ENCODE measurements around the gene TARDBP. TPM values are rescaled to one million over a fixed set of nuclear protein-coding genes. Genes with fewer than 3 reads are reported as not detected.

The TARDBP gene
- total RNA-seq, 1 experiment from 2014 or later, result 196 TPM

- TF ChIP-seq CTCF (IDR thresholded peaks at IDR 0.05), result no peak
- TF ChIP-seq POLR2AphosphoS5 (IDR thresholded peaks at IDR 0.05; ENCODE audit: low read depth, low read length), result no peak
- TF ChIP-seq SIN3A (IDR thresholded peaks at IDR 0.05; ENCODE audit: borderline replicate concordance, insufficient read depth, low read depth, low read length), result no peak
- TF ChIP-seq TCF7L2 (IDR thresholded peaks at IDR 0.05; ENCODE audit: low read depth, low read length), result no peak
- no peak for TF ChIP-seq REST (IDR thresholded peaks at IDR 0.05; ENCODE audit: insufficient read depth in 1 of 2, low read depth in 2 of 2, low read length in 1 of 2)
- ATAC-seq (no peak), DNase-seq (ENCODE audit: low read depth, low spot score) (no peak)
- ChIA-PET POLR2A (interaction anchor here (0.6 to 0.7 kb wide), 2 partner anchors 561 to 1046 kb away, joined by 6 to 7 read pairs; no protein-coding TSS in a partner anchor), CTCF (no interaction called here)
- H3K4me3 ChIP-seq (ENCODE audit: low read depth in 2 of 2, low read length in 2 of 2), result no peak overlapping the region
- H3K9me3 ChIP-seq (ENCODE audit: control insufficient read depth, insufficient read depth, low read depth, low read length), result no peaks in the 10 kb centered on the region
- H3K36me3 ChIP-seq (ENCODE audit: control insufficient read depth, insufficient read depth, low read length), result peaks cover 5% of the 10 kb centered on the region
- peaks cover 15% of the 10 kb centered on the region for H3K4me1 ChIP-seq (ENCODE audit: control insufficient read depth, insufficient read depth, low read length)
- in situ Hi-C loops (cut with HindIII; ENCODE audit: low pct_unique_long_range_greater_than_20kb, low sequenced_read_pairs) (no loop called here), intact Hi-C loops (cut with micrococcal nuclease; ENCODE audit: unreplicated experiment) (no loop called here)
- H3K27me3 ChIP-seq (ENCODE audit: control insufficient read depth, insufficient read depth, low read length), result no peaks in the 10 kb centered on the region
- BruUV-seq (replicated peaks), result no TSS peak
- no peak overlapping the region for H3K27ac ChIP-seq (ENCODE audit: low read length)
Measured at GRCh38 chr1:11055676-11056075, 43.2 kb downstream of the TARDBP start.

DNA sequence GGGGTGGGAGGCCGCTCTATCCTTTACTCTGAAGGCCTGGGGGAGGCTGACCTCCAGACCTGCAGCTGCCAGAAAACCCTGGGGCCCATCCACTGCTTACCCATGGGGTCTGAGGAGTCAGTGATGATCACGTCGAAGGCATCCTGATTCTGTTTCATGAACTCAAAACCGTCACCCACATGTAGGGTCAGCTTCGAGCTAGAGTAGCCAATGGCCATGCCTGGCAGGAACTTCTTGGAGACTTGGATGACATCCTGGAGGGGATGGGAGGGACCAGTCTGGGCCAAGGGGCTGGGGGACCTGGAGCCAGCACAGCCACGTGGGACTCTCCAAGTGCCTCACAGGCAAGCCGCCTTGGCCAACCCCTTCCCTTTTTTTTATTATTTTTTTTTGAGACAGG is 44.0 kb downstream of the TARDBP start:
- CTCF ChIA-PET, result no interaction called here
- intact Hi-C loops (cut with micrococcal nuclease; ENCODE audit: unreplicated experiment), result no loop called here

More for the DNA sequence above, 44.0 kb downstream of the TARDBP start:
- DNase-seq (ENCODE audit: low read depth, low spot score), result no peak
- Histone ChIP-seq H3K4me3 (ENCODE audit: low read depth in 2 of 2, low read length in 2 of 2) (no peak overlapping the region), H3K36me3 (ENCODE audit: control insufficient read depth, insufficient read depth, low read length) (peaks cover 5% of the 10 kb centered on the region), H3K9me3 (ENCODE audit: control insufficient read depth, insufficient read depth, low read depth, low read length) (no peaks in the 10 kb centered on the region), H3K27ac (ENCODE audit: low read length) (no peak overlapping the region), H3K4me1 (ENCODE audit: control insufficient read depth, insufficient read depth, low read length) (peaks cover 21% of the 10 kb centered on the region), H3K27me3 (ENCODE audit: control insufficient read depth, insufficient read depth, low read length) (no peaks in the 10 kb centered on the region)
- no TSS peak for BruUV-seq (replicated peaks)
- POLR2A ChIA-PET, result interaction anchor here (0.7 kb wide), 1 partner anchor 562 kb away, joined by 6 read pairs; no protein-coding TSS in a partner anchor
- ATAC-seq, result no peak
- TF ChIP-seq CTCF (IDR thresholded peaks at IDR 0.05) (no peak), TCF7L2 (IDR thresholded peaks at IDR 0.05; ENCODE audit: low read depth, low read length) (no peak), POLR2AphosphoS5 (IDR thresholded peaks at IDR 0.05; ENCODE audit: low read depth, low read length) (no peak), REST (IDR thresholded peaks at IDR 0.05; ENCODE audit: insufficient read depth in 1 of 2, low read depth in 2 of 2, low read length in 1 of 2) (no peak), SIN3A (IDR thresholded peaks at IDR 0.05; ENCODE audit: borderline replicate concordance, insufficient read depth, low read depth, low read length) (no peak)
- in situ Hi-C loops (cut with HindIII; ENCODE audit: low pct_unique_long_range_greater_than_20kb, low sequenced_read_pairs), result no loop called here

Data from Panc1 (cell line).